ENCODE measurements around the gene RNF144B. TPM values are rescaled to one million over a fixed set of nuclear protein-coding genes. Genes with fewer than 3 reads are reported as not detected.

RNF144B gene
- total and polyA plus RNA-seq, 2 experiments from 2014 or later, result 4.2 to 9.0 TPM

- no peak for DNase-seq (ENCODE audit: low spot score)
- H3K9me3 Mint-ChIP-seq, result no peaks in the 10 kb centered on the region
- TF ChIP-seq POLR2AphosphoS5 (IDR thresholded peaks at IDR 0.05; ENCODE audit: low read depth), result no peak
- TF ChIP-seq ZNF462 (CRISPR knock-in tag; IDR thresholded peaks at IDR 0.05), result no peak
- TF ChIP-seq STAT1 (IDR thresholded peaks at IDR 0.05; ENCODE audit: unreplicated experiment), result no peak
- no peak for TF ChIP-seq REST (IDR thresholded peaks at IDR 0.05; ENCODE audit: unreplicated experiment)
- TF ChIP-seq JUNB (IDR thresholded peaks at IDR 0.05; ENCODE audit: unreplicated experiment), result no peak
- TF ChIP-seq ZNF331 (CRISPR knock-in tag; IDR thresholded peaks at IDR 0.05; ENCODE audit: low read depth), result no peak
- TF ChIP-seq, protein P1, sequence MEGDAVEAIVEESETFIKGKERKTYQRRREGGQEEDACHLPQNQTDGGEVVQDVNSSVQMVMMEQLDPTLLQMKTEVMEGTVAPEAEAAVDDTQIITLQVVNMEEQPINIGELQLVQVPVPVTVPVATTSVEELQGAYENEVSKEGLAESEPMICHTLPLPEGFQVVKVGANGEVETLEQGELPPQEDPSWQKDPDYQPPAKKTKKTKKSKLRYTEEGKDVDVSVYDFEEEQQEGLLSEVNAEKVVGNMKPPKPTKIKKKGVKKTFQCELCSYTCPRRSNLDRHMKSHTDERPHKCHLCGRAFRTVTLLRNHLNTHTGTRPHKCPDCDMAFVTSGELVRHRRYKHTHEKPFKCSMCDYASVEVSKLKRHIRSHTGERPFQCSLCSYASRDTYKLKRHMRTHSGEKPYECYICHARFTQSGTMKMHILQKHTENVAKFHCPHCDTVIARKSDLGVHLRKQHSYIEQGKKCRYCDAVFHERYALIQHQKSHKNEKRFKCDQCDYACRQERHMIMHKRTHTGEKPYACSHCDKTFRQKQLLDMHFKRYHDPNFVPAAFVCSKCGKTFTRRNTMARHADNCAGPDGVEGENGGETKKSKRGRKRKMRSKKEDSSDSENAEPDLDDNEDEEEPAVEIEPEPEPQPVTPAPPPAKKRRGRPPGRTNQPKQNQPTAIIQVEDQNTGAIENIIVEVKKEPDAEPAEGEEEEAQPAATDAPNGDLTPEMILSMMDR (conservative IDR thresholded peaks at IDR 0.05; ENCODE audit: low read depth in 2 of 2), result no peak
- TF ChIP-seq NANOG (IDR thresholded peaks at IDR 0.05; ENCODE audit: borderline replicate concordance), result no peak
- no peak for TF ChIP-seq CREB1 (CRISPR knock-in tag; IDR thresholded peaks at IDR 0.05; ENCODE audit: low read depth)
- H3K4me1 Mint-ChIP-seq, result peaks cover 7% of the 10 kb centered on the region
- H3K4me3 Mint-ChIP-seq, result no peak overlapping the region
- no peaks in the 10 kb centered on the region for H3K36me3 ChIP-seq (ENCODE audit: insufficient read depth)
- H4K20me1 ChIP-seq (replicated peaks; ENCODE audit: insufficient read depth), result no peaks in the 10 kb centered on the region
- no peak overlapping the region for H3K27ac Mint-ChIP-seq
- no peaks in the 10 kb centered on the region for H3K27me3 ChIP-seq (ENCODE audit: insufficient read depth)
- no peaks in the 10 kb centered on the region for H3K79me2 ChIP-seq (replicated peaks; ENCODE audit: insufficient read depth)
- no peak overlapping the region for H3K4me2 ChIP-seq
- no peak overlapping the region for H3K4me3 ChIP-seq
- H3F3A ChIP-seq (replicated peaks; ENCODE audit: low read depth), result no peaks in the 10 kb centered on the region
- H3K27ac ChIP-seq (ENCODE audit: low read depth), result no peak overlapping the region
- no peaks in the 10 kb centered on the region for H3K4me1 ChIP-seq (ENCODE audit: insufficient read depth)
- no peak for ATAC-seq
- peaks cover 3% of the 10 kb centered on the region for H3K27me3 Mint-ChIP-seq (ENCODE audit: insufficient read depth, low read depth, poor library complexity)
- no peaks in the 10 kb centered on the region for H3K36me3 Mint-ChIP-seq (ENCODE audit: low read depth)
- H3K9me2 ChIP-seq (ENCODE audit: insufficient read depth), result no peaks in the 10 kb centered on the region
- H2AFZ ChIP-seq, result no peak overlapping the region
These were observed 117.1 kb downstream of the RNF144B start for GRCh38 chr6:18504232-18504596.
